Dermis microvascular lymphatic vessel endothelial cell (primary cell): ENCODE data around the gene VGLL2. TPM values are rescaled to one million over a fixed set of nuclear protein-coding genes. Genes with fewer than 3 reads are reported as not detected.
A peak's percentile ranks its signal among the peaks of the same experiment; 100 is the strongest.

Source experiments
- DNase-seq, 2 donors: peaks; one replicate each; pipeline versions ENCODE4 v3.0.0 to v3.0.0-alpha.2; 2010; ENCODE audit warnings: low read depth in 2 of 2
- total RNA-seq: library from RNA; depleted of rRNA; stranded (reverse); fragments of >200 nt; gene quantifications from 2 replicates; pipeline ENCODE4 v1.2.1, GENCODE V29; 2014

Gene VGLL2
- total RNA-seq, 1 donor from 2014 or later: not detected

GRCh38 chr6:117268924-117269323 is 3.6 kb downstream of the VGLL2 start:
- no peak for DNase-seq

DNA sequence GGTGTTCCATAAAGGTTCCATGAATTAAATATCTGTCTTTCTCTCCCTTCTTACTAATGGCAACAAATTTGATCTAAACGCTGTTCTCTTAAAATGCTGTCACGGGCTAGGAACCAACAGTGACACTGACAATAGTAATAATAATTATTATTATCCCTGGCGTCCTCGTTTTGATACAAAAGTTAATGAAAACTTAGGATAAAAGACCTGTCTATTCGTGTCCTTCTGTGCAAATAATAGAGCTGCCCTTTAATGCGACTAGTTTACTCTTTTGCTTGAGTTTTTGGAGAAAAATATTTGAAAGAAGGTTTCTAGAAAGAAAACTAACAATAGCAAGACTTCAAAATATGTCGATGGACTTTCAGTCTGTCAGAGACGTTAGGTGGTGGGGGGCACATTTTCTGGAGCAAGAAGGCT is 4.3 kb downstream of the VGLL2 start:
- DNase-seq: no peak

GRCh38 chr6:117270055-117270842 is 4.9 kb downstream of the VGLL2 start:
- no peak for DNase-seq

DNA sequence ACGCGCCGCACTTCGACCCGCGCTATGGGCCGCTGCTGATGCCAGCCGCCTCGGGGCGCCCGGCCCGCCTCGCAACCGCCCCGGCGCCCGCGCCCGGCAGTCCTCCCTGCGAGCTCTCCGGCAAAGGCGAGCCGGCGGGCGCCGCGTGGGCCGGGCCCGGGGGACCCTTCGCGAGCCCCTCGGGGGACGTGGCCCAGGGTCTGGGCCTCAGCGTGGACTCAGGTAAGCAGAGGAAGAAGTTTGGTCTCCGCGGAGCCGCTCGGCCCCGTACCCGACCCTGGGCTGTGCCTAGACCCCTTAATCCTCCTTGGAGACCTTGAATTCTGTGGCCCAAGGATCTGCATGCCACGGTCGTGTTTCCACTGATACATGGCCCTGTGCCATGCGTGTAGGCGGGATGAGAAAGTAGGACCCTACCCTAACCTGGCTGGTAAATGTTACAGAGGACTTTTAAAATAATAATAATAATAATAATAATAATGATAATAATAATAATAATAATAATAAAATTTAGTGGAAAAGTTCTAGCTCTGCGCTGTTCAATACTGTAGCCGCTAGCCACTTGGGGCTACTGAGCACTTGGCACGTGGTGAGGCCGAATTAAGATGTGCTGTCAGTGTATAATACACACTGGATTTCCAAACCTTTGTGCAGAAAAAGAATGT is 5.6 kb downstream of the VGLL2 start:
- no peak for DNase-seq

GRCh38 chr6:117272032-117272866 is 6.9 kb downstream of the VGLL2 start:
- DNase-seq: no peak

GRCh38 chr6:117272891-117273290 is 7.5 kb downstream of the VGLL2 start:
- no peak for DNase-seq

DNA sequence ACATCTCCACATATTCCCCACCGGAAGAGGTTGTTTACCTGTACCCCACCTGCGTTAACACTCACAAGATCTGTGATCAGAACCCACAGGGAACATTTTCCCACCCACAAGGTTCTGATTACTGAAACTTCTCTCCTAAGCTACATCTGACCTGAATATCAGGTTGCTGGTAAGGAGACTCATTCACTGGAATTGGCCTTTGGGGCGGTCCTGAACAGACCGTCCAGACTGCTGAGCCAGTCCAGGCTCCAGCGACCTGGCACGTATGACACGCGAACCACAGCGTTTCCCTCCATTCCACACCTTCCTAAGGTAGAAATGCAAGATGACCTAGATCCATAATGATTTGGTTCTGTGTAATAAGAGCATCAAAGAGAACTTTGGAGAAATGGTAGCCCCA is 9.8 kb downstream of the VGLL2 start:
- DNase-seq: no peak

DNA sequence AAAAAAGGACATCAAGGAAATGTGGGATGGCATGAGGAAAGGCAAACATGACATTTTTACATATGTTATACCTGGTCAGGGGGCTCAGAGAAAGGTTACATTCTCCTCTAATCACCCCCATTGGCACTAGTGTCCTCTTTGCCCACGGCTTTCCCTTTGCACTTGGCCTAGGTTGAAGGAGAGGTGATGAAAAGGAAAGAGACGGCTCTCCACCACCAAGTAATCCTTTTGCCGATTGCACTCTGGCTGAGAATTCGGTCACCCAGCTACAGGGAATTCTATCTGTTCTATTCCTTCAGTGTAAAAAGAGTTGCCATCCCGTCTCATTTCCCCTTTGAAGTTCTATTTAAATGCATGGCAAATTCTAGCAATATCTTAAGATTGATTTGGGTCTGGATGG is 10.4 kb downstream of the VGLL2 start:
- no peak for DNase-seq

DNA sequence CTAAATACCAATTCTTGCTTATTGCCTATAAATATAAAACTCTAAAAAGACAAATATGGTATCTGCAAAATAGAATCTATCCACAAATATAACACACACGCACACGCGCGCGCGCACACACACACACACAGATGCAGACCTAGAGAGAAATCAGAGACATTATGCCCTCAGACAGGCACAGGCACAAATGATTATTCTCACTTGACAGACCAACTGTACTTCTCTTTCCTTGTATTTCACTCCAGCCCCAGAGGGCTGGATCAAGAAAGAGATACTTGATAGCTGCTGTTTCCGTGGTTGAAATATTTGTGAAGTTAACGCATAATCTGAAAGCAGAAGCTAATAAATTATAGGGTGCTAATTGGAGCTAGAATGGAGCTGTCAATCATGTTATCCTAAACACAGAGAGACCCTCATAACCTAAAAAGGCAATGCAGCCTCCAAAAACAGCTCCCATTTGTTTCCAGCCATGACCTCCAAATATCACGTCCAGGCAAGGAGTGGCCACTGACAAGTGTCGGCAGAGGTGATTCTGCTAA is 11.5 kb downstream of the VGLL2 start:
- DNase-seq: no peak

DNA sequence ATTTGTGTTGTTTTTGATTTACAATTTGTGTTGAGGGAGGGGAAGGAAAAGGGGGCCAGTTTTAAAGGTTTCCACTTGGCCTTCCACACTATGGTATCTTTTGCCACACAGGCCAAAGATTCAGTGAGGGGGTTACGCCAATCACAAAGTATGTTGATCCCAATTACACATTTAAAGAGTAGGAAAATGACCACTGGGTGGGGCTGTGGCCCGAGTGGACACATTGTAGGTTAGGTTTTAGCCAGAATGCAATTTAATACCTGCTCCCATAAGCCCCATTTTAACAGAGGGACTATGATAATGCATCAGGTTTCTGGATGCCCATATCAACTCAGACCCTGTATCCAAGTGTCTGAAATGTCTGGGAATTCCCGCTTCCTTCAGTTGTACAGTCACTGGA is 15.6 kb downstream of the VGLL2 start:
- peak in 1 of 2 donors; percentile 2 for DNase-seq

DNA sequence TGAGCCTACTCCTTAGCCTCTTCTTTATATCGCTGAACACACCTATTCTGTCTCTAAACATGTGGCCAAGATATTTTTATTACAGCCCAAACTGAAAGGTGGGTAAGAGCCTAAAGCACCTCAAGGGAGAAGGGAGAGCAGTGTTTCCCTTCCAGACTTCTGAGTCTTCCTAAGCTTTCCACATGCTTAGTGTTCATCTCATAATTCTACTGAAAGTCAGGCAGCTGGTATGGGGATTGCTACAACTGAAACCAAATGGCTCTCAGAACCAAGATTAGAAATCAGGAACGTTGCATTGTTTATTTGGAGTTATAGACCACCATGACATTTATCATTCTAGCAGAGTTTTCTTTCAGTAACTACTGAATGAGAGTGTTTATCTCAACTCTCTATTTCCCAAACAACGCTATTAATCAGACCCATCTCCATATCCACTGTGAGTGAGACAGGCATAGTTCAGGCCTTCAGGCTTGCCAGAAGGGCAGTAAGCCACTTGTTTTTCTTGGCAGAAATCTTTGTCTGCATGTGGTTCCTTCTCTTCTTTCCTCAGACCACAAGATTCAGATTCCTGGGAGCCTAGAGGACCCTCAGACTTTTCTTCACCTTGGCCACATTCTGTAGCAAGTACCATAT is 22.8 kb downstream of the VGLL2 start:
- DNase-seq: no peak

- DNase-seq: no peak
These were observed 25.0 kb downstream of the VGLL2 start for GRCh38 chr6:117290173-117290846.

- no peak for DNase-seq
These were observed 33.6 kb downstream of the VGLL2 start for GRCh38 chr6:117298941-117299340.

DNA sequence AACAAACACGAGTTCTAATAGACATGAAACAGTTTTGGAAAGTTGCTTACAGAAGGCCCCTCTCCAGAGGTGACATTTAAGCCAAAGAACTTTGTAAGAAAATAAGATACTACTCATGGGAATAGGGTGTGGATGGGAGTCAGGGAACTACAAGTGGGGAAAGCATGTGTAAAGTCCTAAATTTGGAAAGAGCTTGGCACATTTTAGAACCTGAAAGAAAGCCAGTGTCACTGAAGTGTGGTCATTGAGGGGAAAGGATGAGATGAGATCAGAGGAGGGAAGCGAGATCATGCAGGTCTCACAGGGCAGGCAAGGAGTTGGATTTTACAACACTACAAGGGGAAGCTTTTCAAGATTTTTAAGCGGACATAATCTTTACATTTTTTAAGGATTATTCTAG is 38.0 kb downstream of the VGLL2 start:
- no peak for DNase-seq

- DNase-seq: no peak
These were observed 39.1 kb downstream of the VGLL2 start for GRCh38 chr6:117304446-117304845.

- DNase-seq: no peak
These were observed 41.0 kb downstream of the VGLL2 start for GRCh38 chr6:117306227-117306790.

- no peak for DNase-seq
These were observed 42.3 kb downstream of the VGLL2 start for GRCh38 chr6:117307655-117308054.

DNA sequence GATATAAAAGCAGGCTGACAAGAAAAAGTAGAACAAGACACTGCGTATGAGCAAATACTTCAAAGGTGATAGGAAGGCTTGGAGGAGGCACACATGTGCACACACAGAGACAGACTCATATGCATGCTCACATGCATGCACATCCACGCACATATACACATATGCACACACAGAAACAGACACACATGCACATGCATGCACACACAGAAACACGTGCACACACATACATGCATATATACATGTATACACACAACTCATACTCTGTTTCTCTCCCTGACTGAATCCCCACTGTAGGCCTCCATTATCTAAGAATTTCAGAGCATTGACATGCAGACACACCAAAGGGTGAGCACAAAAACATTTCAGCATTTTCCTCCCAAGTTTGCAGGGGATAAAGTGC is 43.7 kb downstream of the VGLL2 start:
- no peak for DNase-seq

DNA sequence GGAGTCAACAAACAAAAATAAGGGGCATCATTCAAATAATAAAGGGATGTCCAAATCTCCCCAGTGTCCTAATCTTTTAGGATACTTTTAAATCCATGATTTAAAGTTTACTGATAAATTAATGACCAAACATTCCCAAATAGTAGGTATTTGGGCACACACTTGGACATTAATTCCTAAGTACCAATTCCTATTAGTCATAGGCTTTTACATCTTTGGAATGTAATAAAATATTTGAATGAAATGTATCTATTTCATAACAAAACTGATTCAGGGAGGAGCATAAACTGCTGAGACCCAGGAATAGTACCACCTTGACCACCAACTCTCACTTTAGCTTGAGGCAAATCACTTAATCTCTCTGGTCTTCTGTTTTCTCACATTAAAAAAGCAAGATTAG is 44.3 kb downstream of the VGLL2 start:
- no peak for DNase-seq

DNA sequence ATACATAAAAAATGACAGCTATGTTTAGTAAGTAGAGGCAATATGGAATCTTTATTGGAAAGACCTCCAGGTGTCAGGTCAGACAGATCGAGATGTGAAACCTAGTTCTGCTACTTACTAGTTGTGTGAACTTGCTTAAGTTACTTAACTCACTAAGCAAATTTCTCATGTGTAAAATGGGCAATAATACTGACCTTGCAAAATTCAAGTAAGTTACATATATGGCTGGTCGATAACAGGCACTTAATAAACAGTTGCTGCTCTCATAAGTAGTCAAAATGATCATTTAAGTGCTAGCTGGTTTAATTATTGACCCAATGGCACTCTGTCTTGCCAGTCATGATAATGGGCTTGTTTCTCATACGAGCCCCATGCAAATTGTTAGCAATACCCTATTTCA is 46.0 kb downstream of the VGLL2 start:
- DNase-seq: no peak

- no peak for DNase-seq
These were observed 46.4 kb downstream of the VGLL2 start for GRCh38 chr6:117311726-117312125.
